Measurements from ENCODE around the gene PDE7B. TPM values are rescaled to one million over a fixed set of nuclear protein-coding genes. Genes with fewer than 3 reads are reported as not detected.

Gene PDE7B
- total and polyA plus RNA-seq, 2 of the 8 experiments (the other 6 are each of a cell fraction or from before 2014, with no cell fraction given) = not detected

DNA sequence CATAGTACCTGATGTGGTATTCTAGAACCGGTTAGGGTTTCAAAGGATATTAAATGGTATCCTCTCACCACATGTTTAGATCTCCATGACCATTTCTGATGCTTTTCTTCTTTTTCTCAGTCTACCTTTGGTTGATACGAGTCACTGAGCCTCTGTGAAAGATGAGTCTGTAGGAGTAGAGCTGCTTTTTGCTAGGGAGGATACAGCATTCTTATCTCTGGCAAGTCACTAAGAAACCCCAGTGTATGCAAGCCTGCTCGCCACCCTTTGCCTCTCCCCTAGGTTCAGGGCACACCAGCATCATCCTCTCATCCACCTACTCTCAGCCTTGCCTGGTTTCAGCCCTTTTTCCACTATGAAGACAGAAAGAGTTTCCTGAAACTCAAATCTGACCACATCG, 308.7 kb downstream of the PDE7B start:
- WGBS, 2 experiments (ENCODE audit: extremely low coverage in 1 of 2, insufficient coverage in 1 of 2, insufficient read length in 1 of 2, insufficient replicate concordance in 2 of 2, low coverage in 1 of 2, low lambda C conversion rate in 2 of 2, missing lambda C conversion rate in 1 of 2) = 91% methylated on average over 4 of the region's 4 CpGs; no CpG with 5 or more reads in 1 of the 2 experiments
- ChIA-PET CTCF (ENCODE audit: partially characterized antibody) (no interaction called here), POLR2A (ENCODE audit: partially characterized antibody) (no interaction called here)
- no peak overlapping the region for H3K4me3 ChIP-seq (ENCODE audit: extremely low read depth in 1 of 4, insufficient read depth in 2 of 4, low read depth in 3 of 4, low read length in 4 of 4)
- H4K5ac ChIP-seq (ENCODE audit: insufficient read length, low read depth, low read length) = no peak overlapping the region
- no peak overlapping the region for H3K56ac ChIP-seq (replicated peaks; ENCODE audit: insufficient read length, low read depth, low read length)
- TF ChIP-seq GTF2F1 (IDR thresholded peaks at IDR 0.05; ENCODE audit: borderline replicate concordance, low read depth, low read length) = no peak
- no peak overlapping the region for H3K18ac ChIP-seq (ENCODE audit: extremely low read depth, low read length)
- H3K79me1 ChIP-seq (ENCODE audit: low read depth, low read length) = no peaks in the 10 kb centered on the region
- peaks cover 0 to 2% of the 10 kb centered on the region in 2 experiments; a peak in 1 of 4 replicates for H3K9me3 ChIP-seq (ENCODE audit: insufficient read depth in 2 of 2, low read depth in 1 of 2, low read length in 1 of 2)
- no peak overlapping the region for H2AFZ ChIP-seq (ENCODE audit: low read length)
- no peak overlapping the region for H4K91ac ChIP-seq (replicated peaks; ENCODE audit: insufficient read length, low read length)
- H3K79me2 ChIP-seq (ENCODE audit: control insufficient read depth in 1 of 2, insufficient read depth in 2 of 2, low read length in 2 of 2) = no peaks in the 10 kb centered on the region
- H2BK5ac ChIP-seq (ENCODE audit: low read depth, low read length) = no peak overlapping the region
- H2BK15ac ChIP-seq (ENCODE audit: low read length) = no peak overlapping the region
- DNase-seq (ENCODE audit: low read depth in 1 of 2, low spot score in 2 of 2) = no peak
- FAIRE-seq = no peak
- H2AK5ac ChIP-seq (ENCODE audit: low read depth, low read length) = no peak overlapping the region
- no peak overlapping the region for H3K23ac ChIP-seq (ENCODE audit: insufficient read length)
- no peak overlapping the region for H2BK12ac ChIP-seq (ENCODE audit: low read depth, low read length)
- H3K27me3 ChIP-seq (replicated peaks in 1 of 4; ENCODE audit: control insufficient read depth in 3 of 4, extremely low read depth in 1 of 4, insufficient read depth in 3 of 4, low read length in 3 of 4) = no peaks in the 10 kb centered on the region
- no peaks in the 10 kb centered on the region for H4K20me1 ChIP-seq (replicated peaks in 1 of 2; ENCODE audit: control insufficient read depth in 1 of 2, insufficient read depth in 2 of 2, low read length in 2 of 2)
- H3K4me1 ChIP-seq (replicated peaks in 1 of 4; ENCODE audit: control insufficient read depth in 3 of 4, insufficient read depth in 4 of 4, low read length in 3 of 4) = no peaks in the 10 kb centered on the region
- no peak overlapping the region for H2BK120ac ChIP-seq (replicated peaks; ENCODE audit: low read depth, low read length)
- H4K8ac ChIP-seq (ENCODE audit: extremely low read depth, insufficient read depth, low read length) = no peak overlapping the region
- H3K36me3 ChIP-seq (ENCODE audit: control insufficient read depth in 2 of 4, insufficient read depth in 4 of 4, low read length in 3 of 4) = no peaks in the 10 kb centered on the region
- H3K9ac ChIP-seq (replicated peaks in 1 of 4; ENCODE audit: extremely low read depth in 1 of 4, low read depth in 3 of 4, low read length in 3 of 4) = no peak overlapping the region
- H2BK20ac ChIP-seq (ENCODE audit: low read length) = no peak overlapping the region
- H3K23me2 ChIP-seq (ENCODE audit: low read depth, low read length) = no peaks in the 10 kb centered on the region; the same call in 1 of the 2 replicates
- no peak overlapping the region for H3K4ac ChIP-seq (replicated peaks; ENCODE audit: insufficient read length, low read depth, low read length)
- no peak overlapping the region for H3K14ac ChIP-seq (ENCODE audit: insufficient read length)
- H3K4me2 ChIP-seq (ENCODE audit: insufficient read depth in 1 of 2, low read depth in 2 of 2, low read length in 2 of 2) = no peak overlapping the region
- H3K27ac ChIP-seq (ENCODE audit: low read depth, low read length) = no peak overlapping the region

Data from H1 (cell line).